IPS-11a (cell line): Measurements from ENCODE around the gene TSKU.
"Not testable (repeated sequence)": the region's sequence is repeated elsewhere in the genome, so short reads cannot be mapped to it uniquely, and the experiment has no call there.

Source experiments
- H3K4me3 ChIP-seq: one replicate; pipeline ENCODE4 v1.5.1; 2013; ENCODE audit warnings: low read depth, low read length, control low read depth

Gene TSKU

GRCh38 chr11:76800466-76801200 lies 17.5 kb downstream of the TSKU start:
- H3K4me3 ChIP-seq: no peak overlapping the region

GRCh38 chr11:76801225-76801624 lies 18.1 kb downstream of the TSKU start:
- H3K4me3 ChIP-seq: no peak overlapping the region

GRCh38 chr11:76801736-76802135 lies 18.6 kb downstream of the TSKU start:
- no peak overlapping the region for H3K4me3 ChIP-seq

- no peak overlapping the region for H3K4me3 ChIP-seq
Observed at GRCh38 chr11:76802151-76802550, 19.0 kb downstream of the TSKU start.

GRCh38 chr11:76802621-76803020 lies 19.5 kb downstream of the TSKU start:
- no peak overlapping the region for H3K4me3 ChIP-seq

- H3K4me3 ChIP-seq: no peak overlapping the region
Observed at GRCh38 chr11:76803023-76803422, 19.9 kb downstream of the TSKU start.

- no peak overlapping the region for H3K4me3 ChIP-seq
Observed at GRCh38 chr11:76803811-76804600, 20.9 kb downstream of the TSKU start.

GRCh38 chr11:76805206-76805913 lies 22.2 kb downstream of the TSKU start:
- no peak overlapping the region for H3K4me3 ChIP-seq

GRCh38 chr11:76806131-76806530 lies 23.0 kb downstream of the TSKU start:
- H3K4me3 ChIP-seq: no peak overlapping the region

- H3K4me3 ChIP-seq: no peak overlapping the region
Observed at GRCh38 chr11:76806608-76807205, 23.6 kb downstream of the TSKU start.

GRCh38 chr11:76807206-76807875 lies 24.2 kb downstream of the TSKU start:
- H3K4me3 ChIP-seq: no peak overlapping the region

- no peak overlapping the region for H3K4me3 ChIP-seq
Observed at GRCh38 chr11:76808171-76808570, 25.0 kb downstream of the TSKU start.

GRCh38 chr11:76808996-76809395 lies 25.8 kb downstream of the TSKU start:
- H3K4me3 ChIP-seq: no peak overlapping the region

- no peak overlapping the region for H3K4me3 ChIP-seq
Observed at GRCh38 chr11:76810151-76810853, 27.1 kb downstream of the TSKU start.

- no peak overlapping the region for H3K4me3 ChIP-seq
Observed at GRCh38 chr11:76811259-76811658, 28.1 kb downstream of the TSKU start.

GRCh38 chr11:76814414-76814813 lies 31.3 kb downstream of the TSKU start:
- H3K4me3 ChIP-seq: no peak overlapping the region

GRCh38 chr11:76815678-76816077 lies 32.5 kb downstream of the TSKU start:
- not testable (repeated sequence) for H3K4me3 ChIP-seq

- H3K4me3 ChIP-seq: no peak overlapping the region
Observed at GRCh38 chr11:76820184-76820566, 37.0 kb downstream of the TSKU start.

- H3K4me3 ChIP-seq: not testable (repeated sequence)
Observed at GRCh38 chr11:76821396-76821795, 38.2 kb downstream of the TSKU start.

GRCh38 chr11:76822406-76822805 lies 39.2 kb downstream of the TSKU start:
- H3K4me3 ChIP-seq: no peak overlapping the region
